Stomach (tissue), 9 donors: ENCODE results near the gene PPP1R13B. TPM values are rescaled to one million over a fixed set of nuclear protein-coding genes. Genes with fewer than 3 reads are reported as not detected.

Source experiments
- DNase-seq, 2 donors: peaks; one replicate each; pipeline versions ENCODE4 v3.0.0 to v3.0.0-alpha.2; 2013 to 2019
- H3K27ac ChIP-seq, 5 donors: fragments of 200-600 bp in 4 of 5; sonication (generic) in 4 of 5; one replicate each; pipeline ENCODE4 v1.5.1; 2013 to 2019; ENCODE audit warnings: mild to moderate bottlenecking in 1 of 5, moderate library complexity in 1 of 5
- H3K27me3 ChIP-seq, 3 donors: fragments of 200-600 bp; sonication (generic); one replicate each; pipeline ENCODE4 v1.5.1; 2017 to 2019; ENCODE audit warnings: mixed run types in 1 of 3
- H3K36me3 ChIP-seq, 4 donors: fragments of 200-600 bp; sonication (generic); 1 replicate in 3 of 4; 2 replicates in 1 of 4; pipeline ENCODE4 v1.5.1; 2016 to 2019
- H3K4me1 ChIP-seq, 4 donors: fragments of 200-600 bp; sonication (generic); one replicate each; pipeline ENCODE4 v1.5.1; 2016 to 2019
- H3K4me3 ChIP-seq, 4 donors: fragments of 200-600 bp; sonication (generic) in 3 of 4; one replicate each; pipeline ENCODE4 v1.5.1; 2016 to 2019; ENCODE audit warnings: mild to moderate bottlenecking in 1 of 4
- H3K9me3 ChIP-seq, 4 donors: fragments of 200-600 bp; sonication (generic); one replicate each; pipeline ENCODE4 v1.5.1; 2016 to 2019
- EP300 ChIP-seq: sonication (generic); formaldehyde crosslinking; IDR thresholded peaks from one replicate; pipeline ENCODE4 v1.6.1; 2017; ENCODE audit warnings: antibody characterized with exemption
- POLR2A ChIP-seq, 4 donors: fragments of 450-650 bp; IDR thresholded peaks; one replicate each; pipeline ENCODE4 v1.6.1; 2016; ENCODE audit warnings: antibody characterized with exemption in 4 of 4, control low read depth in 2 of 4, mild to moderate bottlenecking in 1 of 4, moderate library complexity in 1 of 4
- POLR2AphosphoS5 ChIP-seq, 3 donors: sonication (generic); formaldehyde crosslinking; IDR thresholded peaks; one replicate each; pipeline ENCODE4 v1.6.1; 2016; ENCODE audit warnings: antibody characterized with exemption in 3 of 3
- WGBS, 5 donors: extraction: QIAGEN DNeasy Blood & Tissue Kit in 3 of 5; methylation state at CpG; one replicate each; pipeline versions ENCODE4 v1.1.5 to v1.1.7; 2013 to 2018; 5-methylcytosine and 5-hydroxymethylcytosine counted together
- intact Hi-C: fragments of 100-400 bp; cut with DNase I; formaldehyde crosslinking; loops from one replicate; pipeline ENCODE4 v1.15.1; 2023; ENCODE audit warnings: low total_unique reads
- polyA plus RNA-seq, 3 donors: library from polyadenylated mRNA; stranded (reverse); fragments of 200-250 nt; gene quantifications; one replicate each; pipeline ENCODE4 v1.2.3, GENCODE V29; 2013
- total RNA-seq, 5 donors: library from RNA; depleted of rRNA; stranded (reverse); fragments of >200 nt; gene quantifications; one replicate each; pipeline versions ENCODE4 v1.1.0 to v1.2.3, GENCODE V29; 2014 to 2016
- TF ChIP-seq, protein P1 (sequence below), 7 experiments: fragments of 450-650 bp in 4 of 7; fragments of 200-600 bp in 3 of 7; sonication (generic) in 3 of 7; IDR thresholded peaks; one replicate each; pipeline ENCODE4 v1.5.1; 2016 to 2019; ENCODE audit warnings: antibody characterized with exemption in 7 of 7, control low read depth in 2 of 7, mild to moderate bottlenecking in 1 of 7
- donor health status: healthy with polysubstance abuse.
- donor health status: Bipolar disorder and iron deficiency.
- donor health status: healthy.

Gene PPP1R13B
- total and polyA plus RNA-seq, 8 donors, result 10.8 to 84.0 (median 18.3) TPM

DNA sequence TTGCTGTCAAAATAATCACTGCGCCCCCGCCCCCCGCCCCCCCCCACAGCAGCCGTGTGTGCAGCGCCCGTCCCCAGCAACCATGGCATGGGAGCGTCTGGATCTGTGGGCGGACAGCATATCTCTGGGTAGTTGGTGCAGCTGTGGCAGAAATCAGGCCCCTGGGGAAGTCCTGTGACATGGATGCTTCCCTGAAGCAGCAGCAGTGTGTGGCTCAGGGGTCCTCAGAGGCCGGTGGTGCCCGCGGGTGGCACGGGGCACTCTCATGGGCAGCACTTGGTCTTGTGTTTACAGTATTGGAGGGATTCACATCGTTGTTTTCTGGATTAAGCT, 151.3 kb downstream of the PPP1R13B start:
- intact Hi-C loops, result no loop called here
- Histone ChIP-seq H3K9me3 (no peaks in the 10 kb centered on the region), H3K27ac (peak overlapping the region in 4 of 5 donors; percentile 42 to 71 (median 68)), H3K36me3 (peaks cover 44 to 81% (median 74%) of the 10 kb centered on the region in 4 donors), H3K27me3 (no peaks in the 10 kb centered on the region), H3K4me1 (peaks cover 44 to 71% (median 59%) of the 10 kb centered on the region in 4 donors), H3K4me3 (no peak overlapping the region)
- peak in 1 of 2 donors; percentile 42 for DNase-seq
- TF ChIP-seq EP300, result no peak
- no peak for TF ChIP-seq POLR2A (IDR thresholded peaks at IDR 0.05)
- TF ChIP-seq, protein P1, sequence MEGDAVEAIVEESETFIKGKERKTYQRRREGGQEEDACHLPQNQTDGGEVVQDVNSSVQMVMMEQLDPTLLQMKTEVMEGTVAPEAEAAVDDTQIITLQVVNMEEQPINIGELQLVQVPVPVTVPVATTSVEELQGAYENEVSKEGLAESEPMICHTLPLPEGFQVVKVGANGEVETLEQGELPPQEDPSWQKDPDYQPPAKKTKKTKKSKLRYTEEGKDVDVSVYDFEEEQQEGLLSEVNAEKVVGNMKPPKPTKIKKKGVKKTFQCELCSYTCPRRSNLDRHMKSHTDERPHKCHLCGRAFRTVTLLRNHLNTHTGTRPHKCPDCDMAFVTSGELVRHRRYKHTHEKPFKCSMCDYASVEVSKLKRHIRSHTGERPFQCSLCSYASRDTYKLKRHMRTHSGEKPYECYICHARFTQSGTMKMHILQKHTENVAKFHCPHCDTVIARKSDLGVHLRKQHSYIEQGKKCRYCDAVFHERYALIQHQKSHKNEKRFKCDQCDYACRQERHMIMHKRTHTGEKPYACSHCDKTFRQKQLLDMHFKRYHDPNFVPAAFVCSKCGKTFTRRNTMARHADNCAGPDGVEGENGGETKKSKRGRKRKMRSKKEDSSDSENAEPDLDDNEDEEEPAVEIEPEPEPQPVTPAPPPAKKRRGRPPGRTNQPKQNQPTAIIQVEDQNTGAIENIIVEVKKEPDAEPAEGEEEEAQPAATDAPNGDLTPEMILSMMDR (IDR thresholded peaks at IDR 0.05), result no peak
- TF ChIP-seq POLR2AphosphoS5 (IDR thresholded peaks at IDR 0.05), result no peak
- WGBS, 5 donors, result 49 to 60% (median 57%) methylated on average over 9 to 13 of the region's 13 CpGs

DNA sequence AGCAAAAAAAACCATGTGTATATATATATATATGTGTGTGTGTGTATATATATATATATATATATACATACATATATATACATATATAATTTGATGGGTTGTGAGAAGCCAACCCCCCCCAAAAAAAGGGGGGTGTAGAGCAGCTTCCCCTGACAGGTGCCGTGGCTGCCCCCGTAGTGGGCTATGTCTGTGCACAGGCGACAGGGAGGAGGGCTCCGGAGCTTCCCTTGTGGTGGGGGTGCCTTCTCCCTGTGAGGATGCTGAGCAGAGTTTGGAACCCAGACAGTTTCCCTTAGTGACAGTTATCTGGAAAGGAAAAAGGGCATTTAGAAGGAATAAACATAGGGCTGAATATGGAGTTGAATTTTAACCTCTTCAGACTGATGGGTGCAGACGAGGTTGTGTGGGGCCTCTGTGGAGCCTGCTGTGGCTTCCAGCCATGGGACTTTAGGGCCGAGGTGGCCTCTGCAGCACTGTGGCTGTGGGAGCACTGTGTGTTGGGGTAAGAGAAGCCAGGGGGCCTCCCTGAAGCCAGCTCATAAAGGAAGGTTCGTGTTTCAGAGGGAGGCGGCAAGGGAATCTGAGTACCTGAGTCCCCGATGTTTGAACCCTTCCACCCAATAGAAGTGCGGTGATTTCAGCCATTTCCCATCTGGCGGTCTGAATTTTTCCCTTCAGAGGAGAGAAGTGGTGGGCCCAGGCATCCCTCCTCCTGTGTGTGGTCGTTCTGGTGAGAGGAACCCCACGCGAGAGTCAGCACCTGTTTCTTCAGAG, 151.9 kb downstream of the PPP1R13B start:
- peaks cover 42 to 77% (median 74%) of the 10 kb centered on the region in 4 donors for H3K36me3 ChIP-seq
- H3K4me1 ChIP-seq, result peaks cover 44 to 68% (median 59%) of the 10 kb centered on the region in 4 donors
- TF ChIP-seq, protein P1 (IDR thresholded peaks at IDR 0.05), result no peak
- TF ChIP-seq POLR2AphosphoS5 (IDR thresholded peaks at IDR 0.05) (no peak), EP300 (no peak)
- peak overlapping the region in 4 of 5 donors; percentile 32 to 71 (median 56) for H3K27ac ChIP-seq
- DNase-seq, result no peak
- 60 to 73% (median 68%) methylated on average over 14 of the region's 14 CpGs for WGBS, 5 donors
- H3K27me3 ChIP-seq, result no peaks in the 10 kb centered on the region
- intact Hi-C loops, result no loop called here
- no peak overlapping the region for H3K4me3 ChIP-seq
- no peaks in the 10 kb centered on the region for H3K9me3 ChIP-seq

DNA sequence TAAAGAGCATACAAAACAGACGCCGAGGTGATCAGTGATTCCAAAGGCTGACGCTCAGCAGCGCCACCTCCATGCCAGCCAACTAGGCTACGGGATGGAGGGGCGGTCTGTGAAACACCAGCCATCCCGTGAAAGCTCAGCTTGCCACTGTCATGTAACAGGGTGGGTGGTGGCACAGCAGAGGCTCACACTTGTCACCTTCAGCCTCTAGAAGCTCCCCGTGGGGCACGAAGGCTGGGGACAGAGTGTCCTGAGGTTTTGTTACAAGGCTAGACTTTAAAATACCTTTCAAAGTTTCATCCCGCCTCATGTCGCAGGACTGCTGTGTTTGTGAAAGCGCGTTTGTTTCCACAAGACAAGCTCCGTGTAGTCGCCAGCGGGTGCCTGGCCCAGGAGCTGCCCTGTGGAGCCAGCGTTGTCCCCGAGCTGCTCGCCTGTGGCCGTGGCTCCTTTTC, 152.8 kb downstream of the PPP1R13B start:
- no peak overlapping the region for H3K4me3 ChIP-seq
- 88 to 94% (median 90%) methylated on average over 20 of the region's 20 CpGs for WGBS, 5 donors
- TF ChIP-seq POLR2AphosphoS5 (IDR thresholded peaks at IDR 0.05) (no peak), EP300 (no peak)
- no peak for DNase-seq
- H3K27me3 ChIP-seq, result no peaks in the 10 kb centered on the region
- H3K9me3 ChIP-seq, result no peaks in the 10 kb centered on the region
- peaks cover 36 to 77% (median 74%) of the 10 kb centered on the region in 4 donors for H3K36me3 ChIP-seq
- intact Hi-C loops, result no loop called here
- H3K27ac ChIP-seq, result no peak overlapping the region
- H3K4me1 ChIP-seq, result peaks cover 46 to 65% (median 58%) of the 10 kb centered on the region in 4 donors

DNA sequence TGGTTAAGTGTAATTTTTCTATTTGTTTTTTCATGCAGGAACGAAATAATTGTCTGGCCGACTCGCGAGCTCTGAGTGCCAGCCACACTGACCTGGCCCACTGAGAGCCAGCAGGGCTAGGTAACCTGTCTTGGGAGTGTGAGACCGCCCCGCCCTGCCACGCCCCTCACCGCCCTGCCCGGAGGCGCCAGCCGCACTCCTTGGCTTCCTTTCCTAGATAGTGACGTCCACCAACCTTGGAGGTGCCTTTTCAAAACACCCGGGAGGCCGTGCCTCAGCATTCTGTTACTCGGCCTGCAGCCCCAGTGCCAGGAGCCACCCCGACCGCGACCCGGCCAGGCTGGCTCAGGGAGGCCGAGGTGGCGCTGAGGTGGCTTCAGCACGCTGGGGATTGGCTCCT, 153.9 kb downstream of the PPP1R13B start:
- peak; percentile 86 to 87 for DNase-seq
- TF ChIP-seq POLR2AphosphoS5 (IDR thresholded peaks at IDR 0.05), result peak in 1 of 3 donors; percentile 56
- no peak for TF ChIP-seq EP300
- whole genome bisulfite sequencing, 5 donors, result 27 to 68% (median 50%) methylated on average over 22 of the region's 22 CpGs
- intact Hi-C loops, result no loop called here
- no peak overlapping the region for H3K4me3 ChIP-seq
- peaks cover 41 to 65% (median 53%) of the 10 kb centered on the region in 4 donors for H3K4me1 ChIP-seq
- H3K36me3 ChIP-seq, result peaks cover 37 to 81% (median 75%) of the 10 kb centered on the region in 4 donors
- peak overlapping the region; percentile 48 to 62 (median 54) for H3K27ac ChIP-seq
- no peaks in the 10 kb centered on the region for H3K9me3 ChIP-seq
- no peaks in the 10 kb centered on the region for H3K27me3 ChIP-seq

DNA sequence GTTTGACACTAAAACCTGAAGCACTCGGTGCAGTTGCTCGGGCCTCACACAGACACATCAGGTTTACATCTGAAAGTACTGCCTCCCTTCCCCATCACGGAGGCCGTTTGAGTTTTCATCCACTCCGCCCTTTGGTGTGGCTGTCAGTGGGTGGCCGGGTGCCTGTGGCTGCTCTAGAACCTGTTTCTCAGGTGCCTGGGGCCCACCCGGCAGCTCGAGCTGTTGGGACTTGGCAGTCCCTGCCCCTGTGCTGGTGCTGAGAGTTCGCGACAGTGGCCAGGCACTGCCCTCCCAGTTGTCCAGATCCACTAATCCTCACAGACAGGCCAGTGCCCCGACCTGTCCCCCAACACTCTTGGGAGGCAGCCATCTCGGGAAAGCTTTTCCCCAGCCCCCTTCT, 154.5 kb downstream of the PPP1R13B start:
- Histone ChIP-seq H3K9me3 (no peaks in the 10 kb centered on the region), H3K4me1 (peaks cover 34 to 61% (median 48%) of the 10 kb centered on the region in 4 donors), H3K27me3 (no peaks in the 10 kb centered on the region), H3K27ac (peak overlapping the region; percentile 10 to 62 (median 54)), H3K36me3 (peaks cover 37 to 81% (median 76%) of the 10 kb centered on the region in 4 donors), H3K4me3 (no peak overlapping the region)
- TF ChIP-seq POLR2AphosphoS5 (IDR thresholded peaks at IDR 0.05) (no peak), EP300 (no peak), POLR2A (IDR thresholded peaks at IDR 0.05) (no peak)
- TF ChIP-seq, protein P1 (IDR thresholded peaks at IDR 0.05), result no peak
- intact Hi-C loops, result no loop called here
- DNase-seq, result peak in 1 of 2 donors; percentile 43
- WGBS, 5 donors, result 53 to 62% (median 58%) methylated on average over 8 to 12 of the region's 12 CpGs
